Anterior cingulate cortex (tissue), 58 donors: Measurements from ENCODE around the gene WDPCP.
"Not testable (repeated sequence)": the region's sequence is repeated elsewhere in the genome, so short reads cannot be mapped to it uniquely, and the experiment has no call there.

Source experiments
- DNase-seq, 58 donors: peaks; one replicate each; lab custom pipeline; 2025; lab: John Stamatoyannopoulos, UW

The WDPCP gene

DNA sequence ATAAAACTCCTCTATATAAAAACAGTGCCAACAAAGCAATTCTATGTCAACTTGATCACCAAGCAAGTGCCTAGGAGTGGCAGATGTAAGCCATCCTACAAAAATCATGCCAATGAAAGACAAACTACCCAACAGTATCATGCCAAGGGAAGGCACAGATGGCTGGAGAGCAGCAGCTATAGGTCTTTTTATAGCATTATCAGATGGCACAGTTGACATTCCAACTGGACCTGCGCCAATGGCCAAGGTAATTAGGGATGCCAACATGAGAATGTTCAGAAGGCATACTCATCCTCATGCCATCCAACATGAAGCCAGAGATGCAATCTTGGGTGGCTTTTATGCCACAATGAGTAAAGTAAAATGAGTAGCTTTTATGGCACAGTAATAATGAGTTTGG lies 300.3 kb downstream of the WDPCP start:
- no peak for DNase-seq

DNA sequence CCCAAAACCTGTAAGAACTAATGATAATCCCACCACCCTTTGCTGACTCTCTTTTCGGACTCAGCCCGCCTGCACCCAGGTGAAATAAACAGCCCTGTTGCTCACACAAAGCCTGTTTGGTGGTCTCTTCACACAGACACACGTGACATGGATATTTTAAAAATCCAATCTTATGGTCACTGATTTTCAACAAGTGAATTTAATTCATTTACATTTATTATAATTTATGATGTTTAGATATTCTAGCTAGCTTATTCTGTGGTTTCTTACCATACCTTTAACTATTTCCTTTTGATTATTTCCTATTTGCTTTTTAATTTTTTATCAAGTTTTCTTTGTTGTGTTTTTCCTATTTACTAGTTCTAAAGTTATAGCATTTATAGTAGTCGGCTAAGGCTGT lies 301.8 kb downstream of the WDPCP start:
- not testable (repeated sequence) for DNase-seq

DNA sequence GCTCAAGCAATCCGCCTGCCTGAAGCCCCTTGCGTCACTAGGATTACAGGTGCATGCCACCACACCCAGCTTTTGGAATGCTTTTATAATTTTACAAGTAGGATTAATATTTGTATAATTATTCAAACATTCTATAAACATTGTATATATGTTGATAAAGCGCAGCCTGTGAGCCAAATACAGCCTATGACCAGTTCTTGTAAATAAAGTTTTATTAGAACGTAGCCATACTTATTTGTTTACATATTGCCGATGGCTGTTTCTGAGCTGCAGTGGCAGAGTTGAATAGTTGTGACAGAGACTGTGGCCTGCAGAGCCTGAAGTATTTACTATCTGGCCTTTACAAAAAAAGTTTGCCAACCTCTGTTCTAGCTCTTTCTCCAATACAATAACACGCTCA lies 305.0 kb downstream of the WDPCP start:
- no peak for DNase-seq

DNA sequence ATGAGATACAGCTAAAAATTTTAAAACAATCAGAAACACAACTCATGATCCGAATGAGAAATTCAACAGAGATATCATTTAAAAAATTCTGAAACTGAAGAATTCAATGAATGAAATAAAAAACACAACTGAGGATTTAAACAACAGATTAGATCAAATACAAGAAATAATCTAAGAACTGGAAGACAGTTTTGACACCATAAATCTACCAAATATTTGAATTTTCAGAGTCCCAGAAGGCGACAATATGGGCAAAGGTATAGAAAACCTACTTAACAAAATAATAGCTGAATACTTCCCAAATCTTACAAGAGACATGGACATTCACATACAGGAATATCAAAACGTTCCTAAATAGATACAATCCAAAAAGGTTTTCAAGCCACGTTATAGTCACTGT lies 315.7 kb downstream of the WDPCP start:
- DNase-seq: no peak

DNA sequence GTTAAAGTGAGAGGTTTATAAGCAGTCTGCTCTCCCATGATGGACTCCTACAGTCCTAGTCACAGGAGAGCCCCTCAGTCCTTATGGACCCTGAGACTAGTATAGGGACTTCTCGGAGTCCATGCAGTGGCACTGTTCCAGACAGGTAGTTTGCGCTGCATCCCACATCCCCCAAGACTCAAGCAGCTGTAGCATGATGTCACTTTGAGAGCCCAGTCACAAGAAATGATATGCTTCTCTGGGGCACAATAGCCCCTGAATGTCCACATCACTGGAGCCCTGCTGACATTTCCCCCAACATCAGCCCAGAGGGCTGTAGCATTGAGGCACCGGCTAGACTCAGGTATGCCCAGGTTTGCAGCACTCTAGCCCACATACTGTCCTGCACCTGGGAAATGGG lies 317.6 kb downstream of the WDPCP start:
- DNase-seq: no peak

DNA sequence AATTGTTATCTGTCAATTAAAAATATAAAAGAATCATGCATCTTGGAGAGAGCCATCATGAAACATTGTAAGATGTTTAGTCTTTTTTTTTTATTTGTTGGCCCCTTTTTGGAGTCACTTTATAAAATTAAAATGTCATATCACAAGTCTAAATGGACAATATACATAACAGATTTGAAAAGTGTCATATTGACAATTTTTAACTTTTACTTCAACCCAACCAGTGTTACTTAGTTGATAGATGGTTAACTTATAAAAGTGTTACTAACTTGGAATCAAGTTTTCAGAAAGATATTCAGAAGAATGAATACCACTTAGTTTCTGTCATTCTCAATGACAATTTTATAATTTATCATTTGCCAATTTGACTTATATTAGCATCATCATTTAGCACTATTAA lies 319.3 kb downstream of the WDPCP start:
- DNase-seq: no peak

DNA sequence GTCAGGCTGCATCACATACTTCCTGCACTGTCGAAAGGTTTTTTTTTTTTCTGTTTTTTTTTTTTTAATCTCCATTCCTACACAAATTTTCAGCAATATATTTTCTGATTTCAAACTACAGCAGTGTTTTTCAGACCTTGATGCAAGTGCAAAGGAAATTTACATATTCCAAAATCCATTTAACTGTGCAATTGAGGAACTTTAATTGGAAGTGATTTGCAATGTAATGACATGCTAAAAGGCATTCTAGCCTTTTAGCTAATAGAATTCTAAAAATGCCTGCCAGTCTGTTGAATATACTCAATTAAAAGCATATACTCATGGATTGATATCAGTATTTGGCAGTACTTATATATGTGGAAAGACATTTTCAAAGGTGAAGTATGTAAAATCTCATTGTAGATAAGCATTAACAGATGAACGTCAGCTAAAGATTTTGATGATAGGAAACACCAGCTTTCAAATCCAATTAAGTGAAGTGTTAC lies 327.1 kb downstream of the WDPCP start:
- no peak for DNase-seq

DNA sequence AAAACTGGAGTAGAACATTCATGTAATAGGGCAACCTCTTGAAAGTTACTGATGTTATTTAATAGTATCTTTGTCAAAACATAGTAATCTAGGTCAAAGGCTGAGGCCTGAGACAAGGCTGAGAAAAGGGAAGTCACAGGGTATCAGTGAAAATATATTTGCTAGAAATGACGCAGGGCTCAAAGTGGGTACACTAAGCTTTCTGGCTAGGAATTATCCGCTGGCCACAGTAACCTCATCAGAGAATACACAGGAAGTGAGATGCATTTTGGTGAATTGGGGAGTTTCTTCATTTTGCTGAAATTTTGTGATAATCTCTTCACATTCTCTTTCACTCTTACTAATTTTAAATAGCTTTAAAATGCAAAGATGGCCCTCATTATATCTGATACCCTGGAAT lies 330.8 kb downstream of the WDPCP start:
- no peak for DNase-seq

DNA sequence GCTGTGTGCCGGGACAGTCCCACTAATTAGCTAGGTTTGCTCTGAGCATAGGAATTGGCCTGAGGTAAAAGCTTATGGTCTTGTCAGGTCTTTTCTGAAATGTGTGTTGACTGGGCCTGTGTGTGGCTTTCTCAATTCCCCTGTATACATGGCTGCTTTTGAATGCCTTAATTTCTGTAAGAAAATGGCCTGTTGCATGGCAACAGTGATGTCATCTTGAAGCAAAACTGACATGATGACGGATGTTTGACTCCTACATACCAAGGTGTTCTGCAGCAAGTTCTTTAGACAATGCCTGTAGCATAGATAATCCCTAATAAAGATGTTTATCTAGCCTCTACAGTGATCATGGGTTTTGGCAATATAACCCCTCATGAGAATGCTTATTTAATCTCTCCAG lies 339.1 kb downstream of the WDPCP start:
- no peak for DNase-seq

DNA sequence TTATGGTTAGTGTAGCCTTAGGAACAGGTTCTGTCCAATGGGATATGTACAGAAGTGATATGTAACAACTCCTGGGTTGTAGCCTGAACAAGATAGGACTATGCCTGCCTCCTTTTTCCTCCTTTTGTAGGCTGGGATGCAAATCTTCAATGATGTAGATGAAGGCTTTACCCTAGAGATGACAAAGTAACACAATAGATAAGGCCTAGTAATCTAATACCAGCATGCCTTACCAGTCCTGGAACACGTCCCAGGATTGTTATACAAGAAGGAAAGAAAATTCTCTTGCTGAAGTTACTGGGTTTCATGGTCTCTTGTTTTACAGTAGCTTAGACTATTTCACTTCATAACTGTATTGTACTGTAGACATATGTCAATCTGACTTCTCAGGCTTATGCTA lies 345.5 kb downstream of the WDPCP start:
- DNase-seq: no peak

DNA sequence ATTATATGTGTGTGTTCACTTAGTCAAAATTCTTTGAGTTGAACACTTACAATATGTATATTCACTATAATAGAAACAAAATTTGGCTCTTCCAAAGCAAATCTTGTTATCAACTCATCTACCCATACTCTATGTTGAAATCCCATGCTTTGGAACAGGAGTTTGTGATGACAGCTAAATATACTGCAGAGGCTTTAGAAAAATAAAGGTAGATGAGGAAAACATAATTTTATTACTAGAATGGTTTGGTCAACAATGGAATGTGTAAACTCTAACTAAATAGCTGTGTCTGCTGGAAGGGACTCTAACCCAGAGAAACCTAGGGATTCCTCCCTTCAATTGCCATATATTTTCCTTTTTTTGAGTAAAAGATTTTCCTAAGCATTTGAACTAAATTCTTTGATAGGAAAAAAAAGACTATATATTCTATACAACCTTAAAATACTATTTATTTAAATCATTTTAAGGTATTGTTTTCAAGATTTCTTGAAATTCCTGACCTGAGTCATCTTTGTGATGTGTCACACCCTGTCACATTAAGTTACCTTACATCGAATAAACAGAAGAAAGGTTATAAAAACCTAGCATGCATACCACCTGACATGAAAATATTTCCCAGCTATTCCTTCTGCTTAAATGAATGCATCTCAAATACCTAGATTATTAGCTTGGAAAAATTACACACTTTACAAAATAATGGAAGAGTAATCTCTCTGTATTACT lies 362.2 kb downstream of the WDPCP start:
- DNase-seq: no peak

DNA sequence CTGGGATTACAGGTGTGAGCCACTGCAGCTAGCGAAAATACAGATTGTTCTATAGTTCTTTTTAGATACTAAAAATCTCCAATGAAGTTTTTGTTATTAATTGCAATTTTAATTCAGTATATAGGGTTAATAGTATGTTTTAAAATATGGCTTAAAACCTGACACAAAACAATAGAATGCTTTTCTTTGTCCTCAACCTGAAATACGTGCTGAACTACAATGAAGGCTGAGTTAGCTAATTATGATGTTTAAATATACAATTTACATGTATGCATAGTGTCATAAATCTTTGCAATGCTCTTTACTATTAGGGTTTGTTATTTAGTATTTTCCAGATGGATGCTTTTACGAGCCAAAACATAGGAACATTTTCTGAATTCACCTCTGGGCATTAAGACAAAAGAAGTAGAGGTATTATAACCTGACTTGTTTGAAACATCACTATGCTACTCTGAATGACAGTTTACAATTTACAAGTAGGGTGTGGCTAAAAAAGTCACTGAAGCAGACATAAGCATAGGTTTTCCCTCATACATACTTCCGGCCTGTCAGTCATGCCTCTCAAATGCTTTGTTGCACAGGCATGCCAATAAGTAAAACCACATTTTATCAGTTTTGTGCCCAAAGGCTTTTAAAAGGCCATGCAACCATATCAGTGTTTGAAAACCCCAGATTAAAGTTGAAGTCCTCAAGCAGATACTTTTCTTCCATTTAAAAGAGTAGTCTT lies 369.3 kb downstream of the WDPCP start:
- no peak for DNase-seq

DNA sequence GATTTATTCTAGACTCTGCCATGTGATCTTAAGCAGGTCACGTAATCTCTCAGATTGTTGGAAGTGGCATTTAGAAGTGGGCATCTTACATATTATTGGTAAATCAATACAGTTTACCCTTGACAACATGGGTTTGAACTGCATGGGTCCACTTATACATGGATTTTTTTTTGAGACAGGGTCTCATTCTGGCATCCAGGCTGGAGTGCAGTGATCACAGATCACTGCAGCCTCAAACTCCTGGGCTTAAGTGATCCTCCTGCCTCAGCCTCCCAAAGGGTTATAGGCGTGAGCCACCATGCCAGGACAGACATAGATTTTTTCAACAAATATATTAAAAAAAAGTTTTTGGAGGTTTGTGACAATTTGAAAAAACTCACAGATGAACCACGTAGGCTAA lies 393.0 kb downstream of the WDPCP start:
- no peak for DNase-seq

DNA sequence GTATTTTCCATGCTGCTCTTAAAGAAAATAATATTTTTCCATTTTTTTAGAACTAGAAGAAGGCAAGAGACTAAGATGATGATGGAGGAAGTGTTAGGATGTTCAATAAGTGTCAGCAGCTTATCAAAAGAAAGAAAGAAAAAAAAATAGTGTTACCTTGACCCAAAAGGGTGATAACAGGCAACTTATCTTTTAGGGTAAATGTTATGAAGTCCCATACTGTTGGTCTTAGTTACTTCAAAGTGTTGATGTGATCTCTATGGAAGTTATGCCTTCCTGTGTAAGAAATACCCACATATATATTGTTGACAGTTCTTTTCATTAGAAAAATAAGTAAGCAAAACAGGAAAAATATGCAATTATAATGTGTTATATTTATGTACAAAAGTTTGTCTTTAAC lies 394.1 kb downstream of the WDPCP start:
- no peak for DNase-seq

DNA sequence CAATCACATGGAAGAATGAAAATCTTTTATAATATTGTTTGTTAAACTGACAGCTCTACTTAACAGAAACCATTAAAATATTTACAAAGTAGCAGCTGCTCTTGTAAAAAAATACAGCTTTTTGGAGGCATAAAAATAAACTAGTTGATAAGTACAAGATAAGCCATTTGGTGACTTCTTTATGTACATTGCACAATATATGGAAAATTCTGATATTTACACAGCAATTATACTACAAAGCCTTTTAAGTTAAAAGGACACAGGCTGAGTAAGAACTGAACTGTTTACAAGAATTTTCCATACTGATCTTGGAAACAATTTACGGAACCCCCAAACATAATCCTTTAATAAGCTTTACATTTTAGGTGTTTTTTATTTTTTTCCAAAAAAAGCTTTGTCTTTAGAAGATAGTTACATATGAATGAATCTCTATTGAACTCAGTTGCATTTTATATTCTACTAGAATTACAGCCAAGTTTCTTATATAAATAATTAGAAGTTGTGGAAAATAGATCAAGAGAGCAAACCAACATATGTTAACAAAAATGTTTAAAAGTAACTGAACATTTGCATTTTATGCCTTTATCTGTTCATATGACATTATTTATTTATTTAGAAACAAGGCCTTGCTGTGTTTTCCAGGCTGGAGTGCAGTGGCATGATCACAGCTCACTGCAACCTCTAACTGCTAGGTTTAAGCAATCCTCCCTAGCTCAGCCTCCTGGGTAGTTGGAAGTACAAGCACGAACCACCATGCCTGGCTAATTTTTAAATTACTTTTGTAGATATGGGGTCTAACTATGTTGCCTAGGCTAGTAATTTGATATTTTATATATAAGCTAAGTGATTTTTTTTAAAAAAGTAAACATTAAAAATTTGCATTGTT lies 395.1 kb downstream of the WDPCP start:
- no peak for DNase-seq

DNA sequence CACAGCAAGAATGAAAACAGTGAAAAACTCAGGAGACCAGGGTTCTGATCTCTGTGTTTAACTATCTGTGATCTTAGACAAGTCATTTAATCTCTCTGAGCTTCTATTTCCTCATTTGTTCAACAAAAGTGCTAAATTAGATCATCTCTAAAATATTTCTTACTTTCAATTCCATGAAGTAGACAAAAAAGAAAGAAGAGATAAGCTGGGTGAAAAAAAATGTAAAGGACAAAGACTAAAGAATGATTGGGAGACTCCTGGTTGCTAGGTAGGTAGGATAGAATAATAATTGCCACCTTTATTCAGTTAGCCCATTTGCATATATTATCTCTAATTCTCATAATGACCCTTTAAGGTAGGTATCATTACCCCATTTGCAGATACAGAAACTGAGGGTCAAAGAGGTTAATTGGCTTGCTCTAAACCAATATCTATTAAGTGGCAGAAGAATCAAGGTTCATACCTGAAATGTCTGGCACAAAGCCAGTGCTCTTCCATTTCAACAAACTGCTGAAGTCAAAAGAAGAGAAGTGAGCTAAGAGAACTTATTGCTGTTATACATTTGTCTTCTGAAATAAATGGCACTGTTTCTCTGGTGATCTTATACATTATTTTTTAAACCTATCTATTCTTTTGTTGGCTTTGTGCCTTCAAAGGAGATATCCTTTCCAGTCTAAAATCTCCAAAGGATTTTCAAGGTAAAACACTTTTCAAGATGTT lies 395.9 kb downstream of the WDPCP start:
- DNase-seq: no peak

DNA sequence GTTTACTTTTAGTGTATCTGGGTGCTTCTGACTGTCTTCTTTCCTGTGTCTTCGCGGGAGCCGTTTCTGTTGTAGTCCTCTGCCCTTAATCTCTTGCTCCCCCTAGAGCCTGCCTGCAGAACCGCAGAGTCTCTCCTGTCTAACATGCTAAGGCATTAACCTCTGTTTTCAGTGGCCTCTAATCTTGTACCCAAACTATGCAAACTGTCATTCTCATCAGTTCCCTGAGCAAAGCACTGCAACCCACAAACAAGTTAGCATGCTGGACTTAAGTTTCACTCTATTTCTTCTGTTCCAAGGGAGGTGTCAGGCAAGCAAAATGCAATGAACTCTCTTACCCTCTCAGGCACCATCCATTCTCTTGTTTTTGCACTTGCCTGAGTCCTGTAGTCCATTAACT lies 399.3 kb downstream of the WDPCP start:
- DNase-seq: peak in 2 of 58 donors; percentile 0 to 2

DNA sequence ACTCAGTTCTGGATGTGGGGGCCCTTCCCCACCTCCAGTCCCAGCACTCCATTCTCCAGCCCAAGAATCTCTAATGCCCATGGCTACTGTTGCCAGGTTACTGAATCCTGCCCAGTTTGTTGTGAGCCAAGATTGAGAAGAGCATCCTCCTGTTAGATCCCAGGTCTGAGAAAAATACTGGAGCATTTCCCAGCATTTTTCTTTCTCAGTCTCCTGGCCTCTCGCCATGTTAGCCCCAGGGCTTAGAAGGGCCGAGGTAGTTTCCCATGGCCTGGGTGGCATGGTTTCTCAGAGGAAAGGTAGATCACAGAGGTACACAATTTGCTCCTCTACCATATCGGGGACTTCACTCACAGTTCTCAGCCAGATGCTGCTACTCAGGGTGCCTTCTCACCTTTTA lies 401.9 kb downstream of the WDPCP start:
- DNase-seq: no peak

DNA sequence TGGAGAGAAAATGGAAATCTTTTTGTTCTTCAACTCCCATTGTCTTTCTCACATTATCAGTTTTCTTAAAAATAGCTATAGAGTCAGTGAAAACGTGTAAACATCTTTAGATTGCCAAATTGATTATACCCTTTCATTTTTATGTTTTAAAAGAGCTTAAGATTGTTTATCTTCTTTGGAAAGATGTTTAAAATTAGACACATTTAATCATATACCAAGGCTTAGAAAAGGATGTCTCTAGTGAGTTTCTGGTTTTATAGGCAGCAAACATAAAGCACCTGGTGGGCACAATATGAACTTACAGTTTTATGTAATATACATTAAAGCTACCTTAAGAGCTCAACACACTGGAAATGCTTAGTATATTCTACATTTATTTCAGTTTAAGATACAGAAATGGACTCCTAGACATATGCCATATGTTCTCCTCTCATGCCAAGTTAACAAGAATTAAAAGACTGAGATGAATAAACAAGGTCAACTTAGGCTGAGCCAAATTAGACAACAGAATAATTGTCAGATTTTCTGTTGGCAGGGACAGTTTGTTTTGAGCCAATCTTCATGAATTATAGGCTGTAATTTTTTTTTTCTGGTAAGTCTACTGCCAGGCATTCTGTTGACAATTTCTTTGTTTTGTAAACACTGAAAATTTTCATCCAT lies 425.0 kb downstream of the WDPCP start:
- no peak for DNase-seq

DNA sequence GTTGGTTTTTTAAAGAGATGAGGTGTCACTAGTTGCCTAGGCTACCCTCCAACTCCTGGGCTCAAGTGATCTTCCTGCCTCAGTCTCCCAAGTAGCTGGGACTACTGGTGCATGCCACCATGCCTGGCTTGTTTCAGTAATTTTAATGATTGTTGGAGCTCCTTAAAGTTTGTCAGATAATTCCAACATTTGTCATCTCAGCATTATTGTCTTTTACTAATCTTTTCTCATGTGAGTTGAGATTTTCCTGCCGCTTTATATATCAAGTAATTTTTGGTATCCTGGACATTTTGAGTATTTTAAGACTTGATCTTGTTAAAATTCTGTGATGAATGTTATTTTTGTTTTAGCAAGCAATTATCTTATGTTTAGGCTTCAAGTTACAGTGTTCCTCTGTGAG lies 429.0 kb downstream of the WDPCP start:
- no peak for DNase-seq
